Measurements from ENCODE around the gene CDHR4.

The CDHR4 gene

DNA sequence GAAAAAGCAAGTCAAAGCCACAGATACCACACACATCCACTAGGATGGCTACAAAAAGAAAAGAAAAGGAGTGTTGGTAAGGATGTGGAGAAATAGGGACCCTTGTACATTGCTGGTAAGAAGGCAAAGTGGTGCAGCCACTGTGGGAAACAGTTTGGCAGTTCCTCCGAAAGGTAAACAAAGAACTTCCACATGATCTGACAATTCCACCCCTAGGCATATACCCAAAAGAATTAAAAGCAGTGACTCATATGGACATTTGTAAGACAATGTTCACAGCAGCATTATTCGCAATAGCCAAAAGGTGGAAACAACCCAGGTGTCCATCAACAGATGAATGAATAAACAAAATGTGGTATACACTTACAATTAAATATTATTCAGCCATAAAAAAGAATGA, 53.7 kb downstream of the CDHR4 start:
- no peak for TF ChIP-seq SIN3A (IDR thresholded peaks at IDR 0.05; ENCODE audit: borderline replicate concordance, insufficient read depth, low read length)
- TF ChIP-seq POLR2AphosphoS5 (IDR thresholded peaks at IDR 0.05; ENCODE audit: low read depth, low read length), result no peak
- TF ChIP-seq REST (IDR thresholded peaks at IDR 0.05; ENCODE audit: insufficient read depth in 1 of 2, low read depth in 2 of 2, low read length in 2 of 2), result no peak
